ENCODE measurements around the gene AGRN.

GRCh38 chr1:1043411-1043810, 23.5 kb downstream of the AGRN start:
- TF ChIP-seq POLR2A (IDR thresholded peaks at IDR 0.05) = no peak
- no peak for TF ChIP-seq CTCF (IDR thresholded peaks at IDR 0.05)
- no peak for TF ChIP-seq EP300 (IDR thresholded peaks at IDR 0.05)
- TF ChIP-seq POLR2AphosphoS5 (IDR thresholded peaks at IDR 0.05) = no peak
